ENCODE measurements around the gene RREB1. TPM values are rescaled to one million over a fixed set of nuclear protein-coding genes. Genes with fewer than 3 reads are reported as not detected.
"Not testable (repeated sequence)": the region's sequence is repeated elsewhere in the genome, so short reads cannot be mapped to it uniquely, and the experiment has no call there.

The RREB1 gene
- total RNA-seq, 2 experiments from 2014 or later, result 37.0 to 39.1 TPM

DNA sequence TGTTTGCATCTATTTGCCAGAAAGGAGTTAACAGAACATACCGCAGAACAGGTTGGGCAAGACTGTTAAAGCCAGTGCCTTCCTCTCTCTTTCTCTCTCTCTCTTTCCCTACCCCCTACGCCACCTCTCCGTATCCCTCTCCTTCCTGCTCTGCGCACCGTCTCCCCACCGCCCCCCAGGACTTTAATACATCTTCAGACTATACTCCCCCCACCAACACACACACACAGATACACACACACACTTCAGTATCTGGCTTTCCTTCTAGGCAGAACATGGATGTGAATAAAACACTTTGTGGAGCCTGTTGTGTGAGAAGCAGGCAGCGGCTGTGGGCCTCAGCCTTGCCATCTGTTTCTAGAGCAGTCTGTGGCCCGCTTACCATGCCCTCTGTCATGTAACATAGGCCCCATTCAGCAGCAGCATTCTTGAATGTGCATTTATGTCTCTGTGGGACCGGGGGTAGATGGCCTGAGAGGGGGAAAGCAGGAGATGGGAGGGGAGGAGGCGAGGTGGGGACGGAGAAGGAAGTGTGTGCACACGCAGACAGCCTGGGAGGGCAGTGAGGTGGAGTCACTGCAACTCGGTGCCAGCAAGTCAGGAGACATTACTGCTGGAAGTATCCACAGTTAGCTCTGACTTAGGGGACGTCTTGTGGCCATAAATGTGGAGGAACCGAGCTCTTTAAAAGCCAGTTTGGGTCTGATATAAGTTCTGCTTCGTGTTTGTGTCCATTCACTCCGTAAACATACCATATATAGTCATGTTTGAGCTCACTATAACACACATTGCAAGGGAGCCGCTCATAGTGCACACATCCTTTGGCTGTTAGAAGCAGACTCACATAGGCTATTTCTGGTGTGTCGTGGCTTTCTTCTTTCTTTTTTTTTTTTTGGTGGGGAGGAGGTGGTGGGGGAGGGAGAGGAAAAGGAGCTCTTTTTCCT, 38.4 kb downstream of the RREB1 start:
- Mint-ChIP-seq H3K36me3 (peaks cover 8% of the 10 kb centered on the region), H3K27ac (peak overlapping the region; percentile 92), H3K4me1 (peaks cover 49% of the 10 kb centered on the region), H3K9me3 (no peaks in the 10 kb centered on the region), H3K27me3 (peaks cover 2% of the 10 kb centered on the region), H3K4me3 (peak overlapping the region; percentile 81)
- DNase-seq (peak; percentile 50), ATAC-seq (ENCODE audit: low read depth) (peak; percentile 79)
- POLR2A ChIA-PET, result interaction anchor here (0.8 to 1.8 kb wide), 6 partner anchors 8 to 58 kb away, joined by 3 to 12 read pairs (median 5); partner anchors contain the start of gene RREB1

GRCh38 chr6:7147051-7147671, 39.4 kb downstream of the RREB1 start:
- H3K4me3 Mint-ChIP-seq, result peak overlapping the region; percentile 81
- peaks cover 2% of the 10 kb centered on the region for H3K27me3 Mint-ChIP-seq
- POLR2A ChIA-PET, result interaction anchor here (0.7 to 1.8 kb wide), 6 partner anchors 9 to 447 kb away, joined by 3 to 12 read pairs (median 5); no protein-coding TSS in a partner anchor
- no peaks in the 10 kb centered on the region for H3K9me3 Mint-ChIP-seq
- H3K27ac Mint-ChIP-seq, result peak overlapping the region; percentile 92
- no peak for DNase-seq
- H3K36me3 Mint-ChIP-seq, result peaks cover 8% of the 10 kb centered on the region
- peaks cover 47% of the 10 kb centered on the region for H3K4me1 Mint-ChIP-seq
- no peak for ATAC-seq (ENCODE audit: low read depth)

DNA sequence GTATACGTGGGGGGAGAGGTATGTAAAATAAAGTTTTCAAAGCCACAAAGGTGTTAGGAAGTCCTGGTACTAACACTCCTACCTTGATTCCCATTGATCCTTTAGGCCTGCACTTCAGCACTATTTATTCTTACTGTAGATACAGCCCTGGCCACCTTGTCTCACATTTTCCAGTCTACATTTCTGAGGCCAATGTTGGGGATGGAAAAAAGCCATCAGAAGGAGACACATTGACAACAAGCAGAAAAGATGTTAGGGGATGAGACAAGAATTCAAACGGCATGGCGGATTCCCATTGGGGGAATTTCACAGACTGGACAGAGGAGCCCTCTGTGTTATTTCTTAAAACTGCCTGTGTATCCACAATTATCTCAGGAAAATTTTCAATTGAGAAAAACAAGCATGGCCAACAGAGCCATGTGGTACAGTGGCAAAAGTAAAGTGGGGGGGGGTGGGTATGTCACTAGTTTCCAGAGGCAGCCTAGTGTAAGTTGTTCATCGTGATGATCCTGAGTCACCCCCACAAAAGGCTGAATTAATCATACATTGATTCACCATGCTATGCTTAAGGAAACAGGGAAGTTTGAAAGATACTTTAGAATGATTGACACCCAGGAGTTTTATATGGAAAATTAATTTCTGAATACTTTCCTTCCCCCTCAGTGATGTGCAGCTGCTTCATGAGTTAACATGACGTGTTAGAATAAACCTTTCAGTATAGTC, 40.5 kb downstream of the RREB1 start:
- ATAC-seq (ENCODE audit: low read depth), result no peak
- Mint-ChIP-seq H3K9me3 (no peaks in the 10 kb centered on the region), H3K4me1 (peaks cover 42% of the 10 kb centered on the region), H3K4me3 (no peak overlapping the region), H3K27ac (no peak overlapping the region), H3K27me3 (no peaks in the 10 kb centered on the region), H3K36me3 (peaks cover 10% of the 10 kb centered on the region)
- POLR2A ChIA-PET, result no interaction called here
- DNase-seq, result no peak

DNA sequence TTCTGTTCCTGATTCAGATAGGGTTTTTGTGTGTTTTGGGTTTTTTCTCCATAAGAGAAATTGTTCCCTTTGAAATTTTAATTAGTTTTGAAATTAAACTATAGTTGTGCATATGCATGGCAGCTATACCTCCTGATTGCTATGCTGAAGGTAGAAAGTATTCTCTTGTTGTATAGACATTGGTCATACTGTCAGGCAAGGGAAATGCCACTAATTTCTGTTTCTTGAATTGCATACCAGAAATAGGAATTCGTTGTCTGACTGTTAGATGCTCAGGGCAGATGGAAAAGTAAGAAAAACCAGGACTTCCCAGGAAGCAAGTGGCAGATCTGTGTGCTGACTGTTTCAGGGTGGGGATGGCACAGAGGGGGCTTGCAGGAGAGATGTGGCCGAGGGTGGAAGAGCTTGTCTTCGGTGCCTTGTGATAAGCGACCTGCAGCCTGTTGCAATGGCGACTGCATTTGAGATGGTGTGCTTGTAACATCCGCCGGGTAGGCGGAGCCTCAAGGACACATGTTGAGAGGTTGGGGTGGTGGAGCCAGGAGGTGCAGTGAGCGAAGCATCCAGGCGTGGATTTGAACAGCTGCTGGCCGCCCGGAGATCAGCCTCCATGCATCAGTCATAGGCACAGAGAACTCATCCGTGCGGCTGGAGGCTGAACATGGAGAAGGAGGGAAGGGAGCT, 42.8 kb downstream of the RREB1 start:
- ATAC-seq (ENCODE audit: low read depth) (no peak), DNase-seq (no peak)
- peaks cover 12% of the 10 kb centered on the region for H3K36me3 Mint-ChIP-seq
- POLR2A ChIA-PET, result no interaction called here
- H3K27ac Mint-ChIP-seq, result no peak overlapping the region
- no peaks in the 10 kb centered on the region for H3K27me3 Mint-ChIP-seq
- H3K9me3 Mint-ChIP-seq, result no peaks in the 10 kb centered on the region
- H3K4me1 Mint-ChIP-seq, result peaks cover 53% of the 10 kb centered on the region
- no peak overlapping the region for H3K4me3 Mint-ChIP-seq

DNA sequence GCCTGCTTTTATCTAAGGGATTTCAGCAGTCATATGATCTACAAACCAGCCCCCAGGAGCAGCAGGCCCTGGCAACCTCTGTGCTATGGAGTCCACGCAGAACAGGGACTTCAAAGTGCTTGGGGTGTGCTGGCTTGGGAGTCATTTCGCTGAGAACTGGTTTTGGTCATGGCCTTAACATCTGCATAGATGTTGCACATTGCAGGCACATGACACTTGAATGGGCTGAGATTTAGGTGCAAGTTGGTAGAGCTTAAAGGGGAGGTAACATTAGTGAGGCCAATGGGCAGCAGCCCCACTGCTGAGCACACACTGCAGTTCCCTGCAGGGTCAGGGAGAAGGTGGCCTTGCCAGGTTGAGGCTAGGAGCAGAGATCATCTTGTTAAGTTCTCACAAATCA, 43.6 kb downstream of the RREB1 start:
- H3K36me3 Mint-ChIP-seq, result peaks cover 12% of the 10 kb centered on the region
- no peaks in the 10 kb centered on the region for H3K9me3 Mint-ChIP-seq
- H3K4me3 Mint-ChIP-seq, result no peak overlapping the region
- ATAC-seq (ENCODE audit: low read depth), result no peak
- DNase-seq, result no peak
- no peaks in the 10 kb centered on the region for H3K27me3 Mint-ChIP-seq
- POLR2A ChIA-PET, result no interaction called here
- H3K4me1 Mint-ChIP-seq, result peaks cover 52% of the 10 kb centered on the region
- H3K27ac Mint-ChIP-seq, result peak overlapping the region; percentile 14

DNA sequence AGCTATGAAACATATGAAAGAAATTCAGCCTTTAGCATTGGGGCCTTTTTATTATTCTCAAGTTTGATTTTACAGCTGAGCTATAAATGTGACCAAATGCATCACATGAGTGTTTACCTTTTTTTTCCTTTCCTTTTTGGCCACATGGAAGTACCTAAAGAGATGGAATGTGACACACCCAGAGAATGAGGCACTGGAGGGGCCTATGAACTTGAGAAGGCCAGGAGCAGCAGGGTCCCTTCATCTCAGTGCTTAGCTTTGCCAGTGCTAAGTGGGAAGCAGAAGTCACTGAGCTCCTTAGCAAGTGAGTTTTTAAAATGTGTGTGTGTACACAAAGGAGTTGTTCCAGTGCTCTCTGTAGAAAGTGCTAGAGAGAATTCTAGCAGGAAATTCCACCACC, 44.7 kb downstream of the RREB1 start:
- Mint-ChIP-seq H3K9me3 (no peaks in the 10 kb centered on the region), H3K27ac (no peak overlapping the region), H3K4me1 (peaks cover 43% of the 10 kb centered on the region), H3K36me3 (peaks cover 12% of the 10 kb centered on the region), H3K27me3 (no peaks in the 10 kb centered on the region), H3K4me3 (no peak overlapping the region)
- no peak for DNase-seq
- POLR2A ChIA-PET, result interaction anchor here (0.5 kb wide), 1 partner anchor 66 kb away, joined by 3 read pairs; no protein-coding TSS in a partner anchor
- no peak for ATAC-seq (ENCODE audit: low read depth)

DNA sequence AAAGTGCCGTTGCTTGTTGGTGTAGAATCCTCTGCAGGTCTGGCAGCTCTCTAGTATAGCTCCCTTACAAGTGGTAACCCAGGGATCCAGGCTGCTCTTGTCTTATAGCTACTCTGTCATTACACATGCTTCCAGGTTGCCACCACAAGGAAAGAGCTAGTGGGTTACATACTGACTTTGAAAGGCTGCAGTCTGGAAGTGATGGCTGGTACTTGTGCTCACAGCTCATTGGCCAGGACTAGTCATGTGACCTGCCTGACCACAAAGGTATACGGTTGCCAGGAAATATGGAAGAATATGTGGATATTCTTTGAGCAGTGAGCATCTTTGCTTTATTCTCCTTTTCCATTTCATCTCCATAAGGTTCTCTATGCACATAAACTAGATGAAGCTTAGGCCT, 46.0 kb downstream of the RREB1 start:
- no peak overlapping the region for H3K4me3 Mint-ChIP-seq
- peaks cover 18% of the 10 kb centered on the region for H3K36me3 Mint-ChIP-seq
- ATAC-seq (ENCODE audit: low read depth) (no peak), DNase-seq (no peak)
- H3K27ac Mint-ChIP-seq, result peak overlapping the region; percentile 23
- peaks cover 47% of the 10 kb centered on the region for H3K4me1 Mint-ChIP-seq
- no peaks in the 10 kb centered on the region for H3K9me3 Mint-ChIP-seq
- POLR2A ChIA-PET, result interaction anchor here (1.1 kb wide), 1 partner anchor 44 kb away, joined by 5 read pairs; no protein-coding TSS in a partner anchor
- no peaks in the 10 kb centered on the region for H3K27me3 Mint-ChIP-seq

GRCh38 chr6:7154341-7155139, 46.8 kb downstream of the RREB1 start:
- no peaks in the 10 kb centered on the region for H3K9me3 Mint-ChIP-seq
- peaks cover 45% of the 10 kb centered on the region for H3K4me1 Mint-ChIP-seq
- peak overlapping the region; percentile 71 for H3K4me3 Mint-ChIP-seq
- no peak for DNase-seq
- POLR2A ChIA-PET, result interaction anchor here (1.1 kb wide), 1 partner anchor 45 kb away, joined by 5 read pairs; no protein-coding TSS in a partner anchor
- peak overlapping the region; percentile 84 for H3K27ac Mint-ChIP-seq
- no peaks in the 10 kb centered on the region for H3K27me3 Mint-ChIP-seq
- ATAC-seq (ENCODE audit: low read depth), result peak; percentile 57
- H3K36me3 Mint-ChIP-seq, result peaks cover 18% of the 10 kb centered on the region

GRCh38 chr6:7155871-7156579, 48.3 kb downstream of the RREB1 start:
- DNase-seq (no peak), ATAC-seq (ENCODE audit: low read depth) (no peak)
- H3K36me3 Mint-ChIP-seq, result peaks cover 12% of the 10 kb centered on the region
- POLR2A ChIA-PET, result no interaction called here
- no peaks in the 10 kb centered on the region for H3K9me3 Mint-ChIP-seq
- no peak overlapping the region for H3K27ac Mint-ChIP-seq
- no peaks in the 10 kb centered on the region for H3K27me3 Mint-ChIP-seq
- peaks cover 40% of the 10 kb centered on the region for H3K4me1 Mint-ChIP-seq
- H3K4me3 Mint-ChIP-seq, result no peak overlapping the region

- DNase-seq (no peak), ATAC-seq (ENCODE audit: low read depth) (no peak)
- H3K36me3 Mint-ChIP-seq, result peaks cover 10% of the 10 kb centered on the region
- no peaks in the 10 kb centered on the region for H3K27me3 Mint-ChIP-seq
- POLR2A ChIA-PET, result no interaction called here
- H3K4me3 Mint-ChIP-seq, result no peak overlapping the region
- H3K4me1 Mint-ChIP-seq, result peaks cover 42% of the 10 kb centered on the region
- H3K27ac Mint-ChIP-seq, result no peak overlapping the region
- H3K9me3 Mint-ChIP-seq, result no peaks in the 10 kb centered on the region
These were observed 49.0 kb downstream of the RREB1 start for GRCh38 chr6:7156643-7157278.

- H3K27me3 Mint-ChIP-seq; POLR2A ChIA-PET; H3K27ac Mint-ChIP-seq; ATAC-seq (ENCODE audit: low read depth); H3K9me3 Mint-ChIP-seq; H3K4me3 Mint-ChIP-seq; DNase-seq: not testable (repeated sequence)
- Mint-ChIP-seq H3K4me1 (peaks cover 42% of the 10 kb centered on the region), H3K36me3 (peaks cover 10% of the 10 kb centered on the region)
These were observed 49.5 kb downstream of the RREB1 start for GRCh38 chr6:7157307-7157706.
